MM.1S (cell line): ENCODE measurements around the gene MTFMT.

Experiments
- EZH2 ChIP-seq: fragments of 300-600 bp; sonication (generic); optimal IDR thresholded peaks from 2 replicates; pipeline ENCODE3; 2017; ENCODE audit warnings: low read depth, mild to moderate bottlenecking, antibody characterized with exemption, low read length, mixed read lengths
- EZH2phosphoT487 ChIP-seq: fragments of 300-600 bp; sonication (generic); IDR thresholded peaks from 2 replicates; pipeline ENCODE4 v1.6.1; 2018; ENCODE audit warnings: antibody characterized with exemption, low read length
- TF ChIP-seq, protein P1 (sequence below): fragments of 300-600 bp; sonication (generic); IDR thresholded peaks from 2 replicates; pipeline ENCODE4 v1.5.1; 2016; ENCODE audit warnings: antibody characterized with exemption, low read length, mixed read lengths

DNA sequence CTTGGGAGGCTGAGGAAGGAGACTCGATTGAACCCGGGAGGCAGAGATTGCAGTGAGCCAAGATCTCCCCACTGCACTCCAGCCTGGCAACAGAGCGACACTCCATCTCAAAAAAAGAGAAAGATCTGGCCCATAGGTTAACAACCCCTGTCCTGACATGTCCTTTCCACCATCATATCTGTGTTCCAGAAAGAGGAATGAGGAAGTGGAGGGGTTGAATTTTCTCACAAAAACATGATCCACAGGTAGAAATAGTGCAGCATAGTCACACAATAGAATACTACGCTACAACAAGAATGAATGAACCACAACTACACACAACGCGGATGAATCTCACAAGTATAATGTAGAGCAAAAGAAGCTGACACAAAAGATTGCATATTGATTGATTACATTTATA lies 11.0 kb upstream of the MTFMT start:
- TF ChIP-seq, protein P1, sequence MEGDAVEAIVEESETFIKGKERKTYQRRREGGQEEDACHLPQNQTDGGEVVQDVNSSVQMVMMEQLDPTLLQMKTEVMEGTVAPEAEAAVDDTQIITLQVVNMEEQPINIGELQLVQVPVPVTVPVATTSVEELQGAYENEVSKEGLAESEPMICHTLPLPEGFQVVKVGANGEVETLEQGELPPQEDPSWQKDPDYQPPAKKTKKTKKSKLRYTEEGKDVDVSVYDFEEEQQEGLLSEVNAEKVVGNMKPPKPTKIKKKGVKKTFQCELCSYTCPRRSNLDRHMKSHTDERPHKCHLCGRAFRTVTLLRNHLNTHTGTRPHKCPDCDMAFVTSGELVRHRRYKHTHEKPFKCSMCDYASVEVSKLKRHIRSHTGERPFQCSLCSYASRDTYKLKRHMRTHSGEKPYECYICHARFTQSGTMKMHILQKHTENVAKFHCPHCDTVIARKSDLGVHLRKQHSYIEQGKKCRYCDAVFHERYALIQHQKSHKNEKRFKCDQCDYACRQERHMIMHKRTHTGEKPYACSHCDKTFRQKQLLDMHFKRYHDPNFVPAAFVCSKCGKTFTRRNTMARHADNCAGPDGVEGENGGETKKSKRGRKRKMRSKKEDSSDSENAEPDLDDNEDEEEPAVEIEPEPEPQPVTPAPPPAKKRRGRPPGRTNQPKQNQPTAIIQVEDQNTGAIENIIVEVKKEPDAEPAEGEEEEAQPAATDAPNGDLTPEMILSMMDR = no peak
- TF ChIP-seq EZH2phosphoT487 (no peak), EZH2 (no peak)
